GM12865 (cell line): ENCODE measurements around the gene GALNT17.
A peak's percentile ranks its signal among the peaks of the same experiment; 100 is the strongest.

Experiments used
- DNase-seq: peaks from one replicate; pipeline ENCODE4 v3.0.0; 2010; ENCODE audit warnings: low read depth
- H3K4me3 ChIP-seq: 2 replicates; pipeline ENCODE4 v1.5.1; 2011; ENCODE audit warnings: mild to moderate bottlenecking, low read depth, low read length, control low read depth
- TF ChIP-seq, protein P1 (sequence below): IDR thresholded peaks from 2 replicates; pipeline ENCODE4 v1.5.1; 2011; ENCODE audit warnings: low read length, control low read depth, low read depth, inconsistent platforms; ENCODE audit not compliant: insufficient read depth; ENCODE audit errors: missing control alignments

The GALNT17 gene

DNA sequence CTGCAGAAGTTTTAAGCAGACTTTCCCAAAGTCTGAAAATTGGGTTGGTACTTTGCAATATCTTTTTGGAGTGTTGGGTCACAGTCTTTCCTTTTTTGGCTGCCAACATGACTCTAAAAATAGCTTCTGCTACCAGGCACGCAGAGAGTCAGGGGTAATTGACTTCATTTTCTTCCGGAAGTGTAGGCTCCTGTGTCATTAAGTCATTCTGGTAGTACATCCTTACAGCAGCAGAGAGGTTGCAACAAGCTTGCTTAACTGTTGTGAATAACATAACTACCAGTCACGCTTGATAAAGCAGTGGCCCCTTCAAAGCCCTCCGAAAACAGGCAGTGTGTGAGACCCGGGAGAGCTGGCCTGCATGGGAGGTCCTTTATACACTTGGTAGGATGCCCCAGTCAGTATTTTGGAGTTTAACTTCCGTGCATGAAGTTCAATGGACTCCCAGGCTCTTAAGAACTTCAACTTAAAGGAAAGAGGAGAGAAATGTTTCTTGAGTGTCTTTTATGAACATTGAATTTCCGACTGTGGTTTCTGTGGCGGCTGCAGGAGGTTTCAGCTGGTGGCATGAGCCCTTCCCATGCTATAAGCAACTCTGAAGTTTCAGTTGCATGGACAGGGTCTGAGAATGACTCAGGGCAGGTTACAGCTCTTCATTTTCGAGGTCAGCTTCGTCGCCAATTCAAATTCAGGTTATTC is 310.7 kb downstream of the GALNT17 start:
- TF ChIP-seq, protein P1, sequence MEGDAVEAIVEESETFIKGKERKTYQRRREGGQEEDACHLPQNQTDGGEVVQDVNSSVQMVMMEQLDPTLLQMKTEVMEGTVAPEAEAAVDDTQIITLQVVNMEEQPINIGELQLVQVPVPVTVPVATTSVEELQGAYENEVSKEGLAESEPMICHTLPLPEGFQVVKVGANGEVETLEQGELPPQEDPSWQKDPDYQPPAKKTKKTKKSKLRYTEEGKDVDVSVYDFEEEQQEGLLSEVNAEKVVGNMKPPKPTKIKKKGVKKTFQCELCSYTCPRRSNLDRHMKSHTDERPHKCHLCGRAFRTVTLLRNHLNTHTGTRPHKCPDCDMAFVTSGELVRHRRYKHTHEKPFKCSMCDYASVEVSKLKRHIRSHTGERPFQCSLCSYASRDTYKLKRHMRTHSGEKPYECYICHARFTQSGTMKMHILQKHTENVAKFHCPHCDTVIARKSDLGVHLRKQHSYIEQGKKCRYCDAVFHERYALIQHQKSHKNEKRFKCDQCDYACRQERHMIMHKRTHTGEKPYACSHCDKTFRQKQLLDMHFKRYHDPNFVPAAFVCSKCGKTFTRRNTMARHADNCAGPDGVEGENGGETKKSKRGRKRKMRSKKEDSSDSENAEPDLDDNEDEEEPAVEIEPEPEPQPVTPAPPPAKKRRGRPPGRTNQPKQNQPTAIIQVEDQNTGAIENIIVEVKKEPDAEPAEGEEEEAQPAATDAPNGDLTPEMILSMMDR, result no peak
- no peak overlapping the region for H3K4me3 ChIP-seq
- DNase-seq, result peak; percentile 2

DNA sequence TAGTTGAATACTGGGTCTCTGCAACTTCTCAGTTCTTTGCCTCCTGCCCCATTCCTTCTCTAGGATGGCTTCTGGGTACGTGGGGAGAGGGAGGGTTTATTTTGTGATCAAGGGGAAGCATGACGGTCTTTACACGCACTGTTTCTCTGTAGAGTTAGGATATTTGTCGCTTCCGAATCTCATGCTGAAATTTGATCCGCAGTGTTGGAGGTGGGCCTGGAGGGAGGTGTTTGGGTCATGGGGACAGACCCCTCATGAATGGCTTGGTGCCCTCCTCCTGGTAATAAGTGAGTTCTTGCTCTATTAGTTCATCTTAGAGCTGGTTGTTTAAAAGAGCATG is 311.2 kb downstream of the GALNT17 start:
- DNase-seq, result no peak
- TF ChIP-seq, protein P1, result no peak
- H3K4me3 ChIP-seq, result no peak overlapping the region

DNA sequence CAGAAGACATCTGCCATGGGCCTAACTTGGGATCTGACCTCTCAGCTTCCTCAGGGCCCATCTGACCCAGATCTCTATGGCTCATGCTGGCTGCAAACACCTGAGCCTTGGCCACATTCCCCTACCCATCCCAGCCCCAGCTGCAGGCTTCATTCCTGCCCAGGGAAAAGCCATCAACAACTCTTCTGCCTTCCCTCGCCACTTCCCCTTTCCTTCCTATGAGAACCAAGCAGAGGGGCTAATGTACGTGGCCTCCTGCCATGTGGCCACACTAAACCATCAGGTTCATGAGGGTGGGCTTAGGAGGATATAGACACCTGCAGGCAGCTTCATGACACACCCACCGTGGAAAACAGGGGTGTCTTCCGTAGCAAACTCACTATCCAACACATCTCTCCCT is 312.2 kb downstream of the GALNT17 start:
- no peak for DNase-seq
- TF ChIP-seq, protein P1, result no peak
- H3K4me3 ChIP-seq, result no peak overlapping the region

DNA sequence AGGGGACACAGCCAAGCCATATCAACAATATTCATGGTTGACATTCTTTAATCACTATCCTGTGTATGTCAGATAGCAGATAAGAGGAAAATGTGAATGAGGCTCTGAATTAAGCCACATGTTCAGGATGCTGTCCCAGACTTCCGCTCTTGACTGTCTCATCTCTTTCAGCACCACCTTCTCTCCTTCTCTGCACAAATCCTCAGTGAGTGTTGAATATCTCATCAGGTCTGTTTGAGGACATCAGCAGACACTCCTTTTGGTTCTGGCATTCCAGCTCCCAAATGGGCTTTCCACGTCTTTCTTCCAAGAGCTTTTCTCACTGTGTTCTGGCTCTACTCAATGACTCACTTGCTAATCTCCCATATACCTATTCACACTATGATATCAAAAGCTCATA is 321.7 kb downstream of the GALNT17 start:
- TF ChIP-seq, protein P1, result no peak
- H3K4me3 ChIP-seq, result no peak overlapping the region
- DNase-seq, result no peak

DNA sequence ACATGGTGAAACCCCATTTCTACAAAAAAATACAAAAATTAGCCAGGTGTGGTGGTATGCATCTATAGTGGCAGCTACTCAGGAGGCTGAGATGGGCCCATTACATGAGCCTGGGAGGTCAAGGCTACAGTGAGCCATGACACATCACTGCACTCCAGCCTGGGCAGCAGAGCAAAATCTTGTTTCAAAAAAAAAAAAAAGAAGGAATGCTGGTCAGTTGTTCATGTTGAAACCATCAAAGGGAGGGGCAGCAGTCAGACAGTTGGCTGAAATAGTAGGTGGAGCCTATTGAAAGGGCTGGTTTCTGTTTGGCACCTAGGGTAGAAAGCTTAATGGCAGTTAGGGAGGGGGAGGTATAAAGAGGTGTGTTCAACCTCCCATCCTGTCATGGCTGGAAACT is 323.0 kb downstream of the GALNT17 start:
- DNase-seq, result no peak
- TF ChIP-seq, protein P1, result no peak
- no peak overlapping the region for H3K4me3 ChIP-seq

DNA sequence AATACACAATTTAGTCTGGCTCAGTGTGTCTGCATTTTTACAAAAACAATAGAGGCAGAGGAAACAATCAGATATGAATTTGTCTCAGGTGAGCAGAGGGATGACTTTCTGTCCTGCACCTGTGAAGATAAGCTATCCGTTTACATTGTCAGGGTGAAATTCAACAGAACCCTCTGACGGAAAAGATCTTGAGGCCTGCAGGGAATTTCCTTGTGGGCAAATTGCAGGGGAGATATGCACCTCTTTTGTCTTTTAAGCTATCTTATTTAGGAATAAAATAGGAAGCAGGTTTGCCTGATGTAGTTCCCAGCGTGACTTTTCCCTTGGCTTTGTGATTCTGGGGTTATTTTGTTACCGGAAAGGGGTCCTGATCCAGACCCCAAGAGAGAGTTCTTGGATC is 325.1 kb downstream of the GALNT17 start:
- TF ChIP-seq, protein P1, result no peak

More for the DNA sequence above, 325.1 kb downstream of the GALNT17 start:
- H3K4me3 ChIP-seq, result no peak overlapping the region
- no peak for DNase-seq
